ENCODE results near the gene DGLUCY.
"Not testable (repeated sequence)": the region's sequence is repeated elsewhere in the genome, so short reads cannot be mapped to it uniquely, and the experiment has no call there.

Gene DGLUCY

DNA sequence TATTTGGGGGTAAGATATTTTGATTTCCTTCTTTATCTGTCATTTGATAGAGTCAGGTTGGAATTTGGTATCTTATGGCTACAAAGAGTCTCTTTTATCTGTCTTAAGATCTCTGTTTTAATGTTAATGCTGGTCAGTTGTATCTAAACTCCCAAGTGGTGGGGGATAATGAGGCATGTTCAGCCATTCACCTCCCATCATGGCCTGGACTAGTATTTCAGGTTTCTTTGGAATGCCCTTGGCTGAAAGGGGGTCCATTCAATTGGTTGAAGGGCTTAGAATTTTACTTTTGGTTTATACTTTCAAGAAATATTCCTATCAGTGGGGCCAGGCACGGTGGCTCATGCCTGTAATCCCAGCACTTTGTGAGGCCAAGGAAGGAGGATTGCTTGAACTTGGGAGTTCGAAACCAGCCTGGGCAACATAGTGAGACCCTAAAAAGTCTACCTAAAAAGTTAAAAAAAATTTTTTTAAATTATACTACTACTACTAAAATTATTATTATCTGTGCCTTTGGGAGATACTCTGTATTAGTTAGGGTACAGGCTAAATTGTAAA lies 4.7 kb downstream of the DGLUCY start:
- Mint-ChIP-seq H3K4me3 (peak overlapping the region in 1 of 2 donors; percentile 16), H3K27me3 (no peaks in the 10 kb centered on the region), H3K9me3 (no peaks in the 10 kb centered on the region), H3K27ac (peak overlapping the region in 1 of 2 donors; percentile 45), H3K4me1 (peaks cover 67% of the 10 kb centered on the region)
- no peak for DNase-seq
- no peak for ATAC-seq

DNA sequence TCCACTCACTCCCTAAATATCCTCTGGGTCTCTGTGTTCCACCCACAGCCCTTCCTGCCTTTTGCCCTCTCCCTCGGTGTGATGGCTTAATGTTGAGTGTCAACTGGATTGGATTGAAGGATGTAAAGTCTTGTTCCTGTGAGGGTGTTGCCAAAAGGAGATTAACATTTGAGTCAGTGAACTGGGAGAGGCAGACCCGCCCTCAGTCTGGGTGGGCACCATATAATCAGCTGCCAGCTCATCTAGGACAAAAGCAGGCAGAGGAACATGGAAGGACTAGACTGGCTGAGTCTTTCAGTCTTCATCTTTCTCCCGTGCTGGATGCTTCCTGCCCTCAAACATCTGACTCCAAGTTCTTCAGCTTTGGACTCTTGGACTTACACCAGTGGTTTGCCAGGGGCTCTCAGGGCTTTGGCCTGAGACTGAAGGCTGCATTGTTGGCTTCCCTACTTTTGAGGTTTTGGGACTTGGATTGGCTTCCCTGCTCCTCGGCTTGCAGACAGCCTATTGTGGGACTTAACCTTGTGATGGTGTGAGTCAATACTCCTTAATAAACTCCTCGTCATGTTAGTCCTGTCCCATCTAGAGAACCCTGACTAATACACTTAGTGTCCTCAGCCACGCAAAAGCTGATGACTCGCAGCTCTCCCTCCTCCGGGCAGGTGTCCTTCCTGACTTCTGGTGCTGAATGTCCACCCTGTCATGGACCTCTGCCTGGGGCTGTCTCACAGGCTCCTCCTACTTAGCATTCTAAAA lies 5.9 kb downstream of the DGLUCY start:
- H3K27ac Mint-ChIP-seq: peak overlapping the region in 1 of 2 donors; percentile 16
- H3K9me3 Mint-ChIP-seq: no peaks in the 10 kb centered on the region
- DNase-seq (no peak), ATAC-seq (no peak)
- no peaks in the 10 kb centered on the region for H3K27me3 Mint-ChIP-seq
- H3K4me3 Mint-ChIP-seq: peak overlapping the region; percentile 2 to 6
- peaks cover 70% of the 10 kb centered on the region for H3K4me1 Mint-ChIP-seq

DNA sequence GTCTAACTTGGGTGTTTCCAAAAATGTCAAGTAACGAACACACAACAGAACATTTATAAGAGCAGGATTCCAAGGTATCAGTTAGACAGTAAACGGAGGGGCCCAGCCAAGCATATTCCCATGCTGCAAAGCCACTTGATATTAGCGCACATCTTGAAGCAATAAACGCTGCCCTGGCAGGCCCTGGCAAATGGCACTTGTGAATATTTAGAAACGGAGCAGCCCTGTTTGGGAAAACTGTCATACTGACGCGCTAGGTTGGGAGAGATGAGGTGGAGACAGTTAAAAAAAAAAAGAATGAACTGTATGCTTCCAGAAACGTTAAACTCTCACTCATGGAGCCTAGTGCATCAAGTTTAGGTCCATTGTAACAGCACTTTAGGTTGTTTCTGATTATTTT lies 9.3 kb downstream of the DGLUCY start:
- ATAC-seq (no peak), DNase-seq (no peak)
- H3K27me3 Mint-ChIP-seq: no peaks in the 10 kb centered on the region
- H3K4me1 Mint-ChIP-seq: peaks cover 60% of the 10 kb centered on the region
- H3K9me3 Mint-ChIP-seq: no peaks in the 10 kb centered on the region
- no peak overlapping the region for H3K4me3 Mint-ChIP-seq
- no peak overlapping the region for H3K27ac Mint-ChIP-seq

DNA sequence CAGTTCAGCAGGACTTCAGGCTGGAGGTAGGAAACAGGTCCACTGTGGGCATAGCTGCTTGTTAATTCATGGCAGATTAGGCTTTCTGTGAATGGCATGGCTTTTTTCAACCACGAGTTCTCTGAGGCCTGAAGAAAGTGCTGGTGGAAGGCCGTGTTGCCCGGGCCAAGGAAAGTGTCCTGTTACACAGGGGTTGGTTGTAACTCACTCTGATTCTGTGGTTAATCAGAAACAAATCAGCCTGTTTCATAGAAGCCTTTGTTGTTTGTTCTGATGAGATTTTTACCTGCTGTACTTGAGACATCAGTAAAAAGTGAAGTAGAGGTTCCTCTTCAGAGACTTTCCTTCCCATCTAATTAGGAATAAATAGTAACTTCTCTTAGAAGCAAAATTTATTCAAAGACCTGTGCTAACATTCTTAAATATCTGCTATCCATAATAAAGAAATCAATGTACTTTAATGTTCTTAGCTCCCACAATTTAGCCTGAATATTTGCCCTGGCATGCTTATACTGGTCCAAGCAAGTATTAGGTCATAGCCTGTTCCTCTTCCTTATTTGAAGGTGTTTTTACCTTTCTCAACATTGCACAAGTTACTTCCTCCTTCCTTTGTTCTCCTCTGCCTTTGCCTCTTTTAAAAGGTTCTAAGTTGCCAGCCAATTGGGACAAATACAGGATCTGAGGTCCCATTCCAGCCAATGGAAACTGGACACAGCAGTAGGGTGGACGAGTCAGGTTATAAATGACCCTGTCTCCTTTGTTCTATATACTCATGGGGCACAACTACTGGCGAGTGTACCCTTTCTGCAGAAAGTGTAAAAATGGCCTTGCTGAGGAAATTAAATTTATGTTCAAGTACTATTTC lies 10.8 kb downstream of the DGLUCY start:
- Mint-ChIP-seq H3K27ac (peak overlapping the region; percentile 42 to 73), H3K4me1 (peaks cover 59% of the 10 kb centered on the region)
- DNase-seq, H3K9me3 Mint-ChIP-seq, H3K27me3 Mint-ChIP-seq, ATAC-seq, H3K4me3 Mint-ChIP-seq: not testable (repeated sequence)

DNA sequence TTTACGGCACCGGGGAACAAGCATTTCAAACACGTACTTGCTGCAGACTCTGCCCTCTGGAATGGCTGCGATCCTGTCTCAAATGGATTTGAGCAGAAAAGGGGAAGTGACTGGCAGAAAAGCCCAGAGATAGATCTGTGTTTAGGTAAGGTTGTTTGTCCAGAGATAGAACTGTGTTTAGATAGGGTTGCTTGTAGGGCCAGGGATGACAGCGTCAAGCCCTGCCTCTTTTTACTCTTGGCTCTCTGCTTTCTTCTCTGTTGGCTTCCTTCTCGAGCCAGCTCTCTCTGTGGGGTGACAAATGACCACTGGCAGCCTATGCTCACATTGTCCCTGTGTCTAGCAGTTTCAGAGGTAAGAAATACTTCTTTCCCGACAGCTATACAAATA lies 11.4 kb downstream of the DGLUCY start:
- Mint-ChIP-seq H3K9me3 (no peaks in the 10 kb centered on the region), H3K27me3 (no peaks in the 10 kb centered on the region), H3K4me3 (no peak overlapping the region), H3K27ac (no peak overlapping the region), H3K4me1 (peaks cover 52% of the 10 kb centered on the region)
- ATAC-seq: no peak
- no peak for DNase-seq

DNA sequence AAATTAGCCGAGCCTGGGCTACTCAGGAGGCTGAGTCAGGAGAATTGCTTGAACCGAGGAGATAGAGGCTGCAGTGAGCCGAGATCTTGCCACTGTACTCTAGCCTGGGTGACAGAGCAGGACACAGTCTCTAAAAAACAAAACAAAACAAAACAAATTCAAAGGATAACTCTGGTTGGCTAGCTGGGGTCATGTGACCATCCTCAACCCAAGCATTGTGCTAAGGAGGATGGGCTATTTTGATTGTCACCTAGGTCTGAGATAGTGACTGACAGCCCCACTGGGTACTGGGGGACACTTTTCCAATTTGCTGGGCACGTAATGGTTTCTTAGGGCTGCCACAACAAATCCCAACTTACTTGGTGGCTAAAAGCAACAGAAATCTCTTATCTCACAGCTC lies 11.9 kb downstream of the DGLUCY start:
- ATAC-seq: no peak
- no peak for DNase-seq
- no peaks in the 10 kb centered on the region for H3K27me3 Mint-ChIP-seq
- no peaks in the 10 kb centered on the region for H3K9me3 Mint-ChIP-seq
- peaks cover 47% of the 10 kb centered on the region for H3K4me1 Mint-ChIP-seq
- no peak overlapping the region for H3K4me3 Mint-ChIP-seq
- H3K27ac Mint-ChIP-seq: no peak overlapping the region

DNA sequence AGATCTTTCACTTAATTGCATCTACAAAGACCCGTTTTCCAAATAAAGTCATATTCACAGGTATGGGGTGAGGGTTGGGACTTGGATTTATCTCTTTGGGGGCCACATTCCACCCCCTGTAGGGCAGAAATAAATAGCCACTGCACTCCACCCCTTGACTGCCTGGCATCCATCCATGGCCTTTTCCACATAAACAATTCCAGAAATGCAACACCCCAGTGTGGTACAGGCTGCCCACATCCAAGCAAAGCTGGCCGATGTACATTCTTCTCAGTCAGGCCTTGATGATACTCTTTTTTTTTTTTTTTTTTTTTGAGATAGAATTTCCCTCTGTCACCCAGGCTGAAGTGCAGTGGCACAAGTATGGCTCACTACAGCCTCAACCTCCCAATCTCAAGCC lies 12.9 kb downstream of the DGLUCY start:
- ATAC-seq (no peak), DNase-seq (no peak)
- H3K4me1 Mint-ChIP-seq: peaks cover 42% of the 10 kb centered on the region
- peak overlapping the region in 1 of 2 donors; percentile 54 for H3K27ac Mint-ChIP-seq
- no peaks in the 10 kb centered on the region for H3K9me3 Mint-ChIP-seq
- H3K27me3 Mint-ChIP-seq: no peaks in the 10 kb centered on the region
- H3K4me3 Mint-ChIP-seq: no peak overlapping the region

DNA sequence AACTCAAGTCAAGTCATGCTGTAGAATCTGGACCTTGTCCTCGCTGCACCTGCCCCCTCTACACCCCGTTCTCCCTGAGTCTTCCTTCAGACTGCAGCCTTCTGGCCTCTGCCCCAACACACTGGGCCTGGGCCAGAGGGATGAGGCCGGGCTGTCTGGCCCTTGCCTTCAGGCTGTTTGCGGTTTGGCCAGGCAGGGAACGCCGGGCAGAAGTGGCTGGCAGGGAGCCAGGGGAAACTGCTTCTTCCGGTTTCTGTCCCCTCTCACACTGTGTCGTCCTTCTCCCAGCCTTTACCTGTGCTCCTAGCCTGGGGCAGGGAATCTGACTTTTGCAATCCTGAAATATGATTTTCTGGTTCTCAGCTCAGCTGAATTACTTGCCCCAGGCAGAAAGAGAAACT lies 13.5 kb downstream of the DGLUCY start:
- Mint-ChIP-seq H3K4me3 (no peak overlapping the region), H3K9me3 (no peaks in the 10 kb centered on the region), H3K27me3 (no peaks in the 10 kb centered on the region), H3K27ac (peak overlapping the region in 1 of 2 donors; percentile 54), H3K4me1 (peaks cover 42% of the 10 kb centered on the region)
- ATAC-seq (no peak), DNase-seq (no peak)

DNA sequence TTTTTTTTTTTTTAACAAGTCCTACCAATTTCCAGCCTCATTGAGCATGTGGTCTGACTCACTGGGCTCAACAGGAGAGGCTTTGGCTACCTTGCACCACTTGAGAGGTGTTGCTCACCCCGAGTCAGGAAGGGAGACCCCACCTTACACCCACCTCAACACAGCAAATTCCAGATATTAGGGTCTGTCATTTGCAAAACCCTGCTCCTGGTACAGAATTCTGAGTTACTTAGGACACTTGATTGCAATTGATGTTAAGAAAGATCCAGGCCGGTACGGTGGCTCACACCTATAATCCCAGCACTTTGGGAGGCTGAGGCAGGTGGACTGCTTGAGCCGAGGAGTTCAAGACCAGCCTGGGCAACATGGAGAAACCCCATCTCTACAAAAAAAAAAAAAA lies 14.1 kb downstream of the DGLUCY start:
- H3K9me3 Mint-ChIP-seq: no peaks in the 10 kb centered on the region
- H3K27ac Mint-ChIP-seq: no peak overlapping the region
- H3K4me3 Mint-ChIP-seq: no peak overlapping the region
- DNase-seq: no peak
- no peaks in the 10 kb centered on the region for H3K27me3 Mint-ChIP-seq
- ATAC-seq: no peak
- peaks cover 40% of the 10 kb centered on the region for H3K4me1 Mint-ChIP-seq

DNA sequence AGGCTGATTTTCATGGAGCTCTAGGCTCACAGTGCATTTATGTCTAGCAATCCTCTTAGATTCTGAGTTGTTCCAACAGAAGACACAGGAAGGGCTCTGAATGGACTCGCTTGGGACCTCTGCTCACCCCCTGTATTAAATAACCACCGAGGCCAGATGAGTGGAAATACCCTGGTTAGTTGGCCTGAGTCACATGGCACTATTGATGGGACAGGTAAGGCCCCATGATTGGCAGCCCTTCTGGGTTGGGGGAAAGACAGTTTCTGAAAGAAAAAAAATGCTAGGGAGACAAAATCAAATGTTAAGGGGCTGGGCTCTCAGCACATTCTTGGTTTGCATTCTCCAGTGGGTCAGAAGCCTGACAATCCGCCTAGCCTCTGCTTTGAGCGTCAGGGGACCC lies 14.8 kb downstream of the DGLUCY start:
- Mint-ChIP-seq H3K27me3 (no peaks in the 10 kb centered on the region), H3K4me3 (no peak overlapping the region), H3K27ac (peak overlapping the region in 1 of 2 donors; percentile 35)

DNA sequence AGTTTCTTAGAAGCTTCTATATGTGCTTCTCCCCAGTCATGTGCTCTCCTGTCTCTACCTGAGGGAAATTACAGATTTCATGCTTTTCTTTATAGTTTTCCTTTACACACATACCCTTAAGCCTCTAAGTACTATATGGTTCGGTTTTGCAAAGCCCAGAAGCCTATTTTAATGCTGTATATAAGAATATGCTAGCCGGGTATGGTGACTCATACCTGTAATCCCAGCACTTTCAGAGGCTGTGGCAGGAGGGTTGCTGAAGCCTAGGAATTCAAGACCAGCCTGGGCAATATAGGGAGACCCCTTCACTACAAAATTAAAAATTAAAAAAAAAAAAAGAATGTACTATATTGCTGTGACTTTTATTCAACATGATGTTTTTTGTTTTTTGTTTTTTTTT lies 15.4 kb downstream of the DGLUCY start:
- H3K4me3 Mint-ChIP-seq: no peak overlapping the region
- H3K27me3 Mint-ChIP-seq: no peaks in the 10 kb centered on the region
- peaks cover 34% of the 10 kb centered on the region for H3K4me1 Mint-ChIP-seq
- no peak for DNase-seq
- no peak for ATAC-seq
- no peak overlapping the region for H3K27ac Mint-ChIP-seq
- no peaks in the 10 kb centered on the region for H3K9me3 Mint-ChIP-seq

More for the DNA sequence above, 14.8 kb downstream of the DGLUCY start:
- Mint-ChIP-seq H3K4me1 (peaks cover 38% of the 10 kb centered on the region), H3K9me3 (no peaks in the 10 kb centered on the region)
- DNase-seq (no peak), ATAC-seq (no peak)

DNA sequence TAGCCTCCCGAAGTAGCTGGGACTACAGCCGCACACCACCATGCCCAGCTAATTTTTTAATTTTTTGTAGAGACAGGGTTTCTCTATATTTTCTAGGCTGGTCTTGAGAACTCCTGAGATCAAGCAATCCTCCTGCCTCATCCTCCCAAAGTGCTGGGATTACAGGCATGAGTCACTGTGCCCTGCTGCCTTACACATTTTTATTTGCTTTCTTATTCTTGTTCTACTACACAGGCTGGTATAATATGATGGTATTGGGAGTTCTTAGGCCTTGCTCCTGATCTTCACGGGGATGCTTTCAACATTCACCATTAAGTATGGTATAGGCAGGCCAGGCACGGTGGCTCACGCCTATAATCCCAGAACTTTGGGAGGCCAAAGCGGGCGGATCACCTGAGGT lies 21.2 kb downstream of the DGLUCY start:
- Mint-ChIP-seq H3K4me1 (peaks cover 27% of the 10 kb centered on the region), H3K4me3 (no peak overlapping the region), H3K27ac (no peak overlapping the region), H3K27me3 (no peaks in the 10 kb centered on the region), H3K9me3 (no peaks in the 10 kb centered on the region)
- DNase-seq (no peak), ATAC-seq (no peak)

DNA sequence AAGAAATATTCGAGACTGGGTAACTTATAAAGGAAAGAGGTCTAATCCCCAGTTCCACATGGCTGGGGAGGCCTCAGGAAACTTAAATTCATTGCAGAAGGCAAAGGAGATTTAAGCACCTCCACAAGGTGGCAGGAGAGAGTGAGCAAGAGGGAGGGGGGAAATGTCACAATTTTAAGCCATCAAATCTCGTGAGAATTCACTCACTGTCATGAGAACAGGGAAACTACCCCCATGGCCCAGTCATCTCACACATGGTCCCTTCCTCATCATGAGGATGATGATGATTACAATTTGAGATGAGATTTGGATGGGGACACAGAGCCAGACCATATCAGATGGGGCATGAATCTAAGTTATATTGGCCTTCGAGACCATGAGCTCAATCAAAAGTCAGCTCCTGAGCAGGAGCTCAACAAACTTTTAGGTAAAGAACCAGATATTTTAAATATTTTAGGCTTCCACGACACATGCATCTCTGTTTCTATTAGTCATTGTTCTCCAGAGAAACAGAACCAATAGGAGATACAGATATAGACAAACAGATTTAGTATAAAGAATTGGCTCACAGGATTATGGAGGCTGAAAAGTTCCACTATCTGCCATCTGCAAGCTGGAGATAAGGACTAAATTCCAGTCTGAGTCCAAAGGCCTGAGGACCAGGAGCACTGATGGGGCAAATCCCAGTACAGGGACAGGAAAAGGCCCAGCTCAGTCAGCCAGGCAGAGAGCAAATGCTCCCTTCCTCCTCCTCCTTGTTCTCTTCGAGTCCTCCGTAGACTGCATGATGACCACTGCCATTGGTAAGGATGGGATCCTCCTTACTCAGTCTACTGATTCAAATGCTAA lies 24.9 kb downstream of the DGLUCY start:
- DNase-seq: peak; percentile 40 to 60
- Mint-ChIP-seq H3K27ac (peak overlapping the region; percentile 27 to 90), H3K4me1 (peaks cover 55% of the 10 kb centered on the region), H3K27me3 (no peaks in the 10 kb centered on the region), H3K4me3 (no peak overlapping the region), H3K9me3 (no peaks in the 10 kb centered on the region)
- peak; percentile 80 for ATAC-seq

DNA sequence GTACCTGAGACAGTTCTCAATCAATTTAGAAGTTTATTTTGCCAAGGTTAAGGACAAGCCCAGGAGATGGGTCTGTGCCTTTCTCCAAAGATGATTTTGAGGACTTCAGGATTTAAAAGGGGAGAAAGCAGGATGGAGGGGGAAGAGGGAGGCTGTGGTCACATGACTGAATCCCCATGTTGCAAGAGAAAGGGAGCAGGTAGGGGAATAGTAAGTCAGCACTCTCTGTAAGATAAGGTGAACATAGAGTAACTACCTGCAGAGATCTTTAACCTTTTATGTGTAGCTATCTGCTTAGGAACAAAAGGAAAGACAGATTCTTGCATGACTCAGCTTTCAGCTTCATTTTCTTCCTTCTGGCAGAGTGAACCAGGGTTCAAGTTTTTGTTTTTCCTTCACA lies 25.9 kb downstream of the DGLUCY start:
- Mint-ChIP-seq H3K4me1 (peaks cover 64% of the 10 kb centered on the region), H3K27me3 (no peaks in the 10 kb centered on the region), H3K27ac (peak overlapping the region in 1 of 2 donors; percentile 13), H3K4me3 (no peak overlapping the region), H3K9me3 (no peaks in the 10 kb centered on the region)
- DNase-seq: no peak
- no peak for ATAC-seq

DNA sequence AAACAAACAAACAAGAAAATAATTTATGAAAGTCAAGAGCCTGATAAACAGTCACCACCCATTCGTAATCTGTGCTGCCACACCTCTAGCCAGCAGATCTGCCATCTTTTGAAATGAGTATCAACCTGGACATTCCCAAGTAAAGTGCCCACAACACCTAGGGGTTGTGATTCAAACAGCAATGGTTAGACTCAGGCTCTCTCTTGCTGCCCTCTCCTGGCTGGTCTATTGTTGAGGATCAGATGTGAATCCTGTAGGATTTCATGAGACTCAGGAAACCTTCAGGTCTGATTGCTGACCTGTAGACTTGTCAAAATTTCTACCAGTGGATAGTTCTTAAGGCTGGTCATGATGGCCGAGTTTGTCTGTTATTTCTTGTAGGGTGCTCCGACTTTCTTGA lies 26.8 kb downstream of the DGLUCY start:
- Mint-ChIP-seq H3K9me3 (no peaks in the 10 kb centered on the region), H3K27me3 (no peaks in the 10 kb centered on the region), H3K4me1 (peaks cover 64% of the 10 kb centered on the region), H3K27ac (peak overlapping the region in 1 of 2 donors; percentile 78), H3K4me3 (no peak overlapping the region)
- DNase-seq: no peak
- no peak for ATAC-seq
